GM23338 (cell line): ENCODE results near the gene LDAF1. TPM values are rescaled to one million over a fixed set of nuclear protein-coding genes. Genes with fewer than 3 reads are reported as not detected.

Source experiments
- ATAC-seq: fragments of 200-7000 bp; cut with Tn5 transposase; 3 replicates; pipeline ENCODE4 v1.9.1; 2020
- DNase-seq: peaks from one replicate; pipeline ENCODE4 v3.0.0-alpha.2; 2015; ENCODE audit warnings: low spot score
- H2AFZ ChIP-seq: fragments of 200-600 bp; sonication (generic); 2 replicates; pipeline ENCODE4 v1.8.0; 2016; ENCODE audit warnings: antibody characterized with exemption, mild to moderate bottlenecking, moderate library complexity
- H3F3A ChIP-seq: fragments of 200-600 bp; sonication (generic); replicated peaks from 2 replicates; pipeline ENCODE4 v1.8.0; 2017; ENCODE audit warnings: antibody characterized with exemption, mixed run types, low read depth
- H3K27ac ChIP-seq: fragments of 200-600 bp; sonication (generic); 2 replicates; pipeline ENCODE4 v1.6.1; 2016; ENCODE audit warnings: low read depth
- H3K27me3 ChIP-seq: fragments of 200-600 bp; sonication (generic); 2 replicates; pipeline ENCODE4 v1.8.0; 2016; ENCODE audit warnings: mild to moderate bottlenecking, mixed run types, moderate library complexity; ENCODE audit not compliant: insufficient read depth
- H3K36me3 ChIP-seq: fragments of 200-600 bp; sonication (generic); 2 replicates; pipeline ENCODE4 v1.8.0; 2016; ENCODE audit warnings: mild to moderate bottlenecking; ENCODE audit not compliant: insufficient read depth
- H3K4me1 ChIP-seq: fragments of 200-600 bp; sonication (generic); 2 replicates; pipeline ENCODE4 v1.8.0; 2016; ENCODE audit warnings: mild to moderate bottlenecking, moderate library complexity; ENCODE audit not compliant: insufficient read depth
- H3K4me2 ChIP-seq: fragments of 200-600 bp; sonication (generic); 2 replicates; pipeline ENCODE4 v1.7.1; 2017; ENCODE audit warnings: mixed run types
- H3K4me3 ChIP-seq: fragments of 200-600 bp; sonication (generic); 2 replicates; pipeline ENCODE4 v1.6.1; 2016; ENCODE audit warnings: mixed run types
- H3K79me2 ChIP-seq: fragments of 200-600 bp; sonication (generic); replicated peaks from 2 replicates; pipeline ENCODE4 v1.8.0; 2017; ENCODE audit warnings: mild to moderate bottlenecking; ENCODE audit not compliant: insufficient read depth
- H3K9me2 ChIP-seq: fragments of 200-600 bp; sonication (generic); 2 replicates; pipeline ENCODE4 v1.8.0; 2017; ENCODE audit not compliant: insufficient read depth
- H4K20me1 ChIP-seq: fragments of 200-600 bp; sonication (generic); replicated peaks from 2 replicates; pipeline ENCODE4 v1.8.0; 2017; ENCODE audit warnings: mild to moderate bottlenecking; ENCODE audit not compliant: insufficient read depth
- H3K27ac Mint-ChIP-seq: 2 replicates; pipeline ENCODE4 v1.8.0; 2020; ENCODE audit warnings: inconsistent platforms, mild to moderate bottlenecking, moderate library complexity, mixed read lengths
- H3K27me3 Mint-ChIP-seq: 3 replicates; pipeline ENCODE4 v1.8.0; 2022; ENCODE audit warnings: low read depth, mild to moderate bottlenecking, moderate library complexity, mixed read lengths, inconsistent platforms; ENCODE audit not compliant: insufficient read depth, poor library complexity
- H3K36me3 Mint-ChIP-seq: 3 replicates; pipeline ENCODE4 v1.8.0; 2021; ENCODE audit warnings: low read depth, mild to moderate bottlenecking, inconsistent platforms, moderate library complexity, mixed read lengths
- H3K4me1 Mint-ChIP-seq: 3 replicates; pipeline ENCODE4 v1.8.0; 2020; ENCODE audit warnings: mild to moderate bottlenecking, inconsistent platforms, mixed read lengths
- H3K4me3 Mint-ChIP-seq: 3 replicates; pipeline ENCODE4 v1.8.0; 2021; ENCODE audit warnings: moderate library complexity, mild to moderate bottlenecking, inconsistent platforms, mixed read lengths
- H3K9me3 Mint-ChIP-seq: 3 replicates; pipeline ENCODE4 v1.8.0; 2020; ENCODE audit warnings: moderate library complexity, mild to moderate bottlenecking, inconsistent platforms, mixed read lengths
- CREB1 ChIP-seq: fragments of 250-450 bp; sonication (Bioruptor Pico); IDR thresholded peaks from 2 replicates; pipeline ENCODE4 v1.5.0; 2020; ENCODE audit warnings: low read depth, mild to moderate bottlenecking, moderate library complexity
- EZH2phosphoT487 ChIP-seq: fragments of 200-600 bp; sonication (generic); IDR thresholded peaks from one replicate; pipeline ENCODE4 v1.8.1; 2018; ENCODE audit warnings: antibody characterized with exemption; ENCODE audit not compliant: unreplicated experiment
- STAT1 ChIP-seq: IDR thresholded peaks from one replicate; pipeline ENCODE4 v1.6.1; 2016; ENCODE audit warnings: antibody characterized with exemption; ENCODE audit not compliant: unreplicated experiment
- ZNF114 ChIP-seq: fragments of 250-450 bp; sonication (Bioruptor Pico); IDR thresholded peaks from 2 replicates; pipeline ENCODE4 v1.5.0; 2020; ENCODE audit warnings: mild to moderate bottlenecking, moderate library complexity
- polyA plus RNA-seq: library from polyadenylated mRNA; unstranded; fragments of >200 nt; fragmentation: Nextera tagmentation; extraction: Ambion mirVana; gene quantifications from 2 replicates; pipeline ENCODE4 v1.2.1, GENCODE V29; 2016
- total RNA-seq: library from RNA; depleted of rRNA; stranded (reverse); fragments of >200 nt; shearing (Covaris generic); gene quantifications from 2 replicates; pipeline ENCODE4 v1.2.3, GENCODE V29; 2014
- TF ChIP-seq, protein P1 (sequence below): fragments of 250-450 bp; sonication (Bioruptor Pico); IDR thresholded peaks from 2 replicates; pipeline ENCODE4 v1.5.0; 2020; ENCODE audit warnings: mild to moderate bottlenecking, moderate library complexity

The LDAF1 gene
- total and polyA plus RNA-seq, 2 experiments from 2014 or later = 20.5 to 33.8 TPM

DNA sequence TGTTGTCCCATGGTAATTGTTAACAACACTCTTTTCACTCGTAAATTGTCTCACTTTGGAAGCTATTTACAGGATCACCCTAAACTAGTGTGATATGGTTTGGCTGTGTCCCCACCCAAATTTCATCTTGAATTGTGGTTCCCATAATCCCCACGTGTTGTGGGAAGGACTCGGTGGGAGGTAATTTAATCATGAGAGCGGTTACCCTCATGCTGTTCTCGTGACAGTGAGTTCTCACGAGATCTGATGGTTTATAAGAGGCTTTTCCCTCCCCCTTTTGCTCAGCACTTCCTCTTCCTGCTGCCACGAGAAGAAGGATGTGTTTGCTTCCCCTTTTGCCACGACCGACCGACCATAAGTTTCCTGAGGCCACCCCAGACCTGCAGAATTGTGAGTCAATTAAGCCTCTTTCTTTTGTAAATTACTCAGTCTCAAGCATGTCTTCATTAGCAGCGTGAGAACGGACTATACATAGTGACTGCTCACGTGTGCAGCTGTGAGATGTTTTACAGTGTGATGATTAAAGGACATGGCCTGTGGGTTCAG, 42.3 kb upstream of the LDAF1 start (continued):
- TF ChIP-seq, protein P1, sequence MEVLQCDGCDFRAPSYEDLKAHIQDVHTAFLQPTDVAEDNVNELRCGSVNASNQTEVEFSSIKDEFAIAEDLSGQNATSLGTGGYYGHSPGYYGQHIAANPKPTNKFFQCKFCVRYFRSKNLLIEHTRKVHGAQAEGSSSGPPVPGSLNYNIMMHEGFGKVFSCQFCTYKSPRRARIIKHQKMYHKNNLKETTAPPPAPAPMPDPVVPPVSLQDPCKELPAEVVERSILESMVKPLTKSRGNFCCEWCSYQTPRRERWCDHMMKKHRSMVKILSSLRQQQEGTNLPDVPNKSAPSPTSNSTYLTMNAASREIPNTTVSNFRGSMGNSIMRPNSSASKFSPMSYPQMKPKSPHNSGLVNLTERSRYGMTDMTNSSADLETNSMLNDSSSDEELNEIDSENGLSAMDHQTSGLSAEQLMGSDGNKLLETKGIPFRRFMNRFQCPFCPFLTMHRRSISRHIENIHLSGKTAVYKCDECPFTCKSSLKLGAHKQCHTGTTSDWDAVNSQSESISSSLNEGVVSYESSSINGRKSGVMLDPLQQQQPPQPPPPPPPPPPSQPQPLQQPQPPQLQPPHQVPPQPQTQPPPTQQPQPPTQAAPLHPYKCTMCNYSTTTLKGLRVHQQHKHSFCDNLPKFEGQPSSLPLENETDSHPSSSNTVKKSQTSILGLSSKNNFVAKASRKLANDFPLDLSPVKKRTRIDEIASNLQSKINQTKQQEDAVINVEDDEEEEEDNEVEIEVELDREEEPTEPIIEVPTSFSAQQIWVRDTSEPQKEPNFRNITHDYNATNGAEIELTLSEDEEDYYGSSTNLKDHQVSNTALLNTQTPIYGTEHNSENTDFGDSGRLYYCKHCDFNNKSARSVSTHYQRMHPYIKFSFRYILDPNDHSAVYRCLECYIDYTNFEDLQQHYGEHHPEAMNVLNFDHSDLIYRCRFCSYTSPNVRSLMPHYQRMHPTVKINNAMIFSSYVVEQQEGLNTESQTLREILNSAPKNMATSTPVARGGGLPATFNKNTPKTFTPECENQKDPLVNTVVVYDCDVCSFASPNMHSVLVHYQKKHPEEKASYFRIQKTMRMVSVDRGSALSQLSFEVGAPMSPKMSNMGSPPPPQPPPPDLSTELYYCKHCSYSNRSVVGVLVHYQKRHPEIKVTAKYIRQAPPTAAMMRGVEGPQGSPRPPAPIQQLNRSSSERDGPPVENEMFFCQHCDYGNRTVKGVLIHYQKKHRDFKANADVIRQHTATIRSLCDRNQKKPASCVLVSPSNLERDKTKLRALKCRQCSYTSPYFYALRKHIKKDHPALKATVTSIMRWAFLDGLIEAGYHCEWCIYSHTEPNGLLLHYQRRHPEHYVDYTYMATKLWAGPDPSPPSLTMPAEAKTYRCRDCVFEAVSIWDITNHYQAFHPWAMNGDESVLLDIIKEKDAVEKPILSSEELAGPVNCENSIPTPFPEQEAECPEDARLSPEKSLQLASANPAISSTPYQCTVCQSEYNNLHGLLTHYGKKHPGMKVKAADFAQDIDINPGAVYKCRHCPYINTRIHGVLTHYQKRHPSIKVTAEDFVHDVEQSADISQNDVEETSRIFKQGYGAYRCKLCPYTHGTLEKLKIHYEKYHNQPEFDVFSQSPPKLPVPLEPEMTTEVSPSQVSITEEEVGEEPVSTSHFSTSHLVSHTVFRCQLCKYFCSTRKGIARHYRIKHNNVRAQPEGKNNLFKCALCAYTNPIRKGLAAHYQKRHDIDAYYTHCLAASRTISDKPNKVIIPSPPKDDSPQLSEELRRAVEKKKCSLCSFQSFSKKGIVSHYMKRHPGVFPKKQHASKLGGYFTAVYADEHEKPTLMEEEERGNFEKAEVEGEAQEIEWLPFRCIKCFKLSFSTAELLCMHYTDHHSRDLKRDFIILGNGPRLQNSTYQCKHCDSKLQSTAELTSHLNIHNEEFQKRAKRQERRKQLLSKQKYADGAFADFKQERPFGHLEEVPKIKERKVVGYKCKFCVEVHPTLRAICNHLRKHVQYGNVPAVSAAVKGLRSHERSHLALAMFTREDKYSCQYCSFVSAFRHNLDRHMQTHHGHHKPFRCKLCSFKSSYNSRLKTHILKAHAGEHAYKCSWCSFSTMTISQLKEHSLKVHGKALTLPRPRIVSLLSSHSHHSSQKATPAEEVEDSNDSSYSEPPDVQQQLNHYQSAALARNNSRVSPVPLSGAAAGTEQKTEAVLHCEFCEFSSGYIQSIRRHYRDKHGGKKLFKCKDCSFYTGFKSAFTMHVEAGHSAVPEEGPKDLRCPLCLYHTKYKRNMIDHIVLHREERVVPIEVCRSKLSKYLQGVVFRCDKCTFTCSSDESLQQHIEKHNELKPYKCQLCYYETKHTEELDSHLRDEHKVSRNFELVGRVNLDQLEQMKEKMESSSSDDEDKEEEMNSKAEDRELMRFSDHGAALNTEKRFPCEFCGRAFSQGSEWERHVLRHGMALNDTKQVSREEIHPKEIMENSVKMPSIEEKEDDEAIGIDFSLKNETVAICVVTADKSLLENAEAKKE (CRISPR knock-in tag) = no peak

DNA sequence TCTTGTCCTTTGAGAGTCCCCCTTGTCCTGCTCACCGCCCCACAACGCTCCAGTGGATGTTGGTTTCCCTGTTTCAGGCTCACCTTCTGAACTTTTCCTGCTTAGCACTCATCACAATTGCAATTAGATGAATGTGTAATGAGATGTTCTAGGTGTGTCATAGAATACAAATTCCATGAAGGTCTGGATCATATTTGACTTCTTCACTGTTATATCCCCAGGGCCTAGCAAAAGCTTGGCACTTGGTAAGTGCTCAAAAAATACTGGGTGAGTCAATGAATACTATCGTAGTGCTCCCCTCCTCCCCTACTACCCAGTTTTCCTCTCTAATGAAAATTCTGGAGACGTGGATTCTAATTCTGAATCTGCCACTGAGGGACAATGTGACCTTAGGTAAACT, 40.9 kb upstream of the LDAF1 start:
- Mint-ChIP-seq H3K36me3 (no peaks in the 10 kb centered on the region), H3K27ac (no peak overlapping the region), H3K4me3 (no peak overlapping the region), H3K27me3 (peaks cover 4% of the 10 kb centered on the region), H3K4me1 (peaks cover 12% of the 10 kb centered on the region), H3K9me3 (no peaks in the 10 kb centered on the region)
- peaks cover 20% of the 10 kb centered on the region for H3K4me1 ChIP-seq
- H3F3A ChIP-seq = no peaks in the 10 kb centered on the region
- no peak overlapping the region for H3K4me2 ChIP-seq
- no peaks in the 10 kb centered on the region for H3K36me3 ChIP-seq
- no peak for DNase-seq
- ATAC-seq = no peak
- H3K9me2 ChIP-seq = peaks cover 13% of the 10 kb centered on the region; the same call in 1 of the 2 replicates
- H2AFZ ChIP-seq = no peak overlapping the region
- peak overlapping the region; percentile 35; the same call in 1 of the 2 replicates for H3K27ac ChIP-seq
- no peaks in the 10 kb centered on the region for H3K27me3 ChIP-seq
- no peaks in the 10 kb centered on the region for H4K20me1 ChIP-seq
- H3K4me3 ChIP-seq = no peak overlapping the region
- H3K79me2 ChIP-seq = no peaks in the 10 kb centered on the region
- TF ChIP-seq EZH2phosphoT487 (no peak), STAT1 (no peak), CREB1 (CRISPR knock-in tag) (no peak), ZNF114 (CRISPR knock-in tag) (no peak)
- TF ChIP-seq, protein P1 (CRISPR knock-in tag) = no peak
